Stimulated activated effector memory CD8-positive, alpha-beta T cell treated with anti-CD3 and anti-CD28 coated beads, Interleukin-12 subunit alpha, Interleukin-12 subunit beta, amount 100 ng/mL, for 72 hours (primary cell): ENCODE measurements around the gene SLCO4A1.
A peak's percentile ranks its signal among the peaks of the same experiment; 100 is the strongest.

ENCODE experiments used
- ATAC-seq: fragments of 150-1000 bp; cut with Tn5 transposase; 2 replicates; pipeline ENCODE4 v1.10.0; 2021
- DNase-seq, 2 donors: peaks; one replicate each; pipeline ENCODE4 v3.0.0; 2021 to 2022; ENCODE audit warnings: low spot score in 2 of 2
- H3K27ac Mint-ChIP-seq: one replicate; pipeline ENCODE4 v1.8.0; 2022; ENCODE audit warnings: mild to moderate bottlenecking, mixed read lengths
- H3K36me3 Mint-ChIP-seq: one replicate; pipeline ENCODE4 v1.8.0; 2022; ENCODE audit warnings: mild to moderate bottlenecking, mixed read lengths
- H3K4me1 Mint-ChIP-seq: one replicate; pipeline ENCODE4 v1.8.0; 2022; ENCODE audit warnings: mixed read lengths
- H3K4me3 Mint-ChIP-seq: one replicate; pipeline ENCODE4 v1.8.0; 2022; ENCODE audit warnings: mild to moderate bottlenecking, mixed read lengths
- H3K9me3 Mint-ChIP-seq: one replicate; pipeline ENCODE4 v1.8.0; 2022; ENCODE audit warnings: mixed read lengths

Gene SLCO4A1

DNA sequence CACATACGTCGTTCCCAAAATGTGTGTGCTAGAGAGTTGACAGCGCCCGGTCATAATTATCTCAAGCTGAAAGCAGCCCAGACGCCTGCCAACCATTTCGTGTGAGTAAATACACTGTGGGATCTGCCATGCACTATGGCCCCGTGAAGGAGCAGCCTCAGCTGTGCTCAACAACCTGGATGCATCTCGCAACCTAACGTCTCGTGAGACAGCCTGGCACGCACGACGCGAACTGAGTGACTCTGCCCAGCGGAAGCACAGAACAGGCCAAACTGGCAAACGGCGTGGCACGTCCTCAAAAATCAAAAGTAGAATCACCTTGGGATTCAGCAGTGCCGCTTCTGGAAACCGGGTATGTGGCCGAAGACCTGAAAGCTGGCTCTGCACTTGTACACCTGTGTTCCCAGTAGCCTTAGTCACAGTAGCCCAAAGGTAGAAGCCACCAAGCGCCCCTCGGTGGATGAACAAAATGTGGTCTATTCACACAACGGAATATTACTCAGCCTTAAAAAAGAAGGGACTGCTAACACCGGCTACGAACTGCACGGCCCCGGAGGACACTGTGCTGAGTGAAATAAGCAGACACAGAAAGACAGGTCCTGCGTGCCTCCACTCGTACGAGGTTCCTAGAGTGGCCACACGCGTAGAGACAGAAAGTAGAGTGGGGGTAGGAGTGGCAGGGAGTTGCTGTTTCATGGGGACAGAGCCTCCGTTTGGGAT, 27.2 kb upstream of the SLCO4A1 start:
- ATAC-seq, result no peak
- Mint-ChIP-seq H3K27ac (peak overlapping the region; percentile 13), H3K4me1 (peaks cover 34% of the 10 kb centered on the region), H3K9me3 (peaks cover 2% of the 10 kb centered on the region), H3K4me3 (no peak overlapping the region), H3K36me3 (peaks cover 5% of the 10 kb centered on the region)
- no peak for DNase-seq

GRCh38 chr20:62615750-62616251, 26.5 kb upstream of the SLCO4A1 start:
- peaks cover 5% of the 10 kb centered on the region for H3K36me3 Mint-ChIP-seq
- H3K27ac Mint-ChIP-seq, result peak overlapping the region; percentile 13
- H3K4me3 Mint-ChIP-seq, result no peak overlapping the region
- no peak for DNase-seq
- peaks cover 34% of the 10 kb centered on the region for H3K4me1 Mint-ChIP-seq
- no peak for ATAC-seq
- no peaks in the 10 kb centered on the region for H3K9me3 Mint-ChIP-seq

DNA sequence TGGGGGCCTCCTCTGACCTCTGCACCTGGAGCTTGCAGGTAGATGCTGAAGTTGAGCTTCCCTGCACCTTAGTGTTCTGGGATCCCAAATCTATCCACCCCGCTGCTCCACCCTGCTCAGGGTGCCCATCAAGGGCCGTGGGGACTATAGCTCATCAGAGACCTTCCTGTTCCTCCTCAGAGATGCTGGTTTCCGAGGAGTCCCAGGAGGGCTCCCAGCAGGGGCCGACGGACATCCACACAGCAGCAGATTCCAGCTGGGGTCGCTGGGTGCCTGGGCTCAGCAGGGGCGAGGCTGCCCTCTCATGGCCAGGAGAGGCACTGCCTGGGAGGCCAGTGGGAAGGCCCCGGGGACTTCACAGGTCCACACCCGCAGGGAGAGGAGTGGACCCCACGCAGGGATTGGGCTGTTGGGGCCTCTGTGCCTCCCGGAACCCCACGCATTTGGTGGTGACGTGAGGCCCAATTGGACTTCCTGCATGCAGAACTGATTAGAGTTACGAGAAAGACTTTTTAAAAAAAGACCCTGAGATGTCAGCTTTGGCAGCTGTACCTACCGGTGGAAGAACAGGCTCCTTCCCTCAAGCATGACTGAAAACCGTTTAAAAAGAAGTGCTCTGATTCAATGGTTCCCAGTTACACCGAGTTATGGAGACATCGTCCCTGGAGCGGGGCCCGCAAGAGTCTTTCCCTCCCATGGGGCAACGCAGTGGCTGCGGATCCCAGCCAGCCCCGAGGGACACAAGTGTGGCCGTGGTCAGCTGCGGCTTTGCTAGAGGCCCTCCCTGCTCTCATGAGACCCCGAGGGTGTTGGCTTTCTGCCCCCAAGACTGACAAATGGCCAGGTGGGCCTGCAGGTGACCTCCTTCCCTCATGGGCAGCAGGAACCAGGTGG, 25.3 kb upstream of the SLCO4A1 start:
- peak overlapping the region; percentile 96 for H3K27ac Mint-ChIP-seq
- H3K9me3 Mint-ChIP-seq, result no peaks in the 10 kb centered on the region
- H3K36me3 Mint-ChIP-seq, result peaks cover 8% of the 10 kb centered on the region
- peaks cover 38% of the 10 kb centered on the region for H3K4me1 Mint-ChIP-seq
- ATAC-seq (peak; percentile 75), DNase-seq (peak; percentile 77 to 91)
- H3K4me3 Mint-ChIP-seq, result peak overlapping the region; percentile 75

- ATAC-seq (peak; percentile 83), DNase-seq (peak; percentile 48 to 84)
- H3K4me3 Mint-ChIP-seq, result peak overlapping the region; percentile 75
- H3K27ac Mint-ChIP-seq, result peak overlapping the region; percentile 96
- peaks cover 47% of the 10 kb centered on the region for H3K4me1 Mint-ChIP-seq
- H3K9me3 Mint-ChIP-seq, result no peaks in the 10 kb centered on the region
- H3K36me3 Mint-ChIP-seq, result peaks cover 11% of the 10 kb centered on the region
These were observed 24.4 kb upstream of the SLCO4A1 start for GRCh38 chr20:62617711-62618483.

- Mint-ChIP-seq H3K4me1 (peaks cover 57% of the 10 kb centered on the region), H3K27ac (peak overlapping the region; percentile 96), H3K9me3 (no peaks in the 10 kb centered on the region), H3K4me3 (peak overlapping the region; percentile 75), H3K36me3 (peaks cover 20% of the 10 kb centered on the region)
- DNase-seq (peak; percentile 50 to 87), ATAC-seq (peak; percentile 81)
These were observed 23.4 kb upstream of the SLCO4A1 start for GRCh38 chr20:62618611-62619529.

GRCh38 chr20:62620625-62621024, 21.7 kb upstream of the SLCO4A1 start:
- DNase-seq, result no peak
- H3K27ac Mint-ChIP-seq, result peak overlapping the region; percentile 14
- peaks cover 22% of the 10 kb centered on the region for H3K36me3 Mint-ChIP-seq
- ATAC-seq, result no peak
- no peak overlapping the region for H3K4me3 Mint-ChIP-seq
- peaks cover 60% of the 10 kb centered on the region for H3K4me1 Mint-ChIP-seq
- no peaks in the 10 kb centered on the region for H3K9me3 Mint-ChIP-seq

- H3K36me3 Mint-ChIP-seq, result peaks cover 22% of the 10 kb centered on the region
- H3K27ac Mint-ChIP-seq, result peak overlapping the region; percentile 97
- H3K4me3 Mint-ChIP-seq, result peak overlapping the region; percentile 76
- peaks cover 55% of the 10 kb centered on the region for H3K4me1 Mint-ChIP-seq
- ATAC-seq, result no peak
- H3K9me3 Mint-ChIP-seq, result no peaks in the 10 kb centered on the region
- no peak for DNase-seq
These were observed 20.8 kb upstream of the SLCO4A1 start for GRCh38 chr20:62621251-62622110.

DNA sequence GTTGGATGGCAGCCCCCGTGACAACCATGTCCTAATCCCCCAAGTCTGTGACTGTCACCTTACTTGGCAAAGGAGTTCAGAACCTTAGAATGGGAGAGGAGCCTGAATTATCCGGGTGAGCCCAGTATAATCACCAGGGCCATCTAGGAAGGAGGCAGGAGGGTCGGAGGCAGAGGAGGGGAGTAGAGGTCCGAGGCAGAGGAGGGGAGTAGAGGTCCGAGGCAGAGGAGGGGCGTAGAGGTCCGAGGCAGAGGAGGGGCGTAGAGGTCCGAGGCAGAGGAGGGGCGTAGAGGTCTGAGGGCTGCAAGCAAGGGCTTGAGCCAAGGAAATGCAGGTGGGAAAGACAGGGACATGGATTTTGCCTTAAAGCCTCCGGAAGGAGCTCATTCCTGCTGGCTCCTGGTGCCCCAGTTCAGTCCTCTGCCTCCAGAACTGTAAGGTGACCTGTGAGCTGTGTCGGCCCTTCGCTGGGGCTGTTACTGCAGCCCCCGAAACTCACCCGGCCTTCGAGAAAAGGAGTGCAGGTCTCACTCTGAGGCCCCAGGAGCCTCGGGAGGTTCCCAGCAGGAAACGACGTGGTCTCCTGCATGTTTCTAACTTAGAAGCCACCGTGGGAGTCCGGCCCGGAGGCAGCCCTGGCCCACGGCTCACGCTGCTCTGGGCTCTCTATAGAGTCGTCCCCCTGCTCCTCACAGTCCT, 20.0 kb upstream of the SLCO4A1 start:
- Mint-ChIP-seq H3K9me3 (no peaks in the 10 kb centered on the region), H3K4me3 (peak overlapping the region; percentile 76), H3K27ac (peak overlapping the region; percentile 97), H3K36me3 (peaks cover 17% of the 10 kb centered on the region), H3K4me1 (peaks cover 48% of the 10 kb centered on the region)
- ATAC-seq (no peak), DNase-seq (no peak)

GRCh38 chr20:62622877-62623487, 19.3 kb upstream of the SLCO4A1 start:
- Mint-ChIP-seq H3K9me3 (no peaks in the 10 kb centered on the region), H3K4me3 (peak overlapping the region; percentile 76), H3K27ac (peak overlapping the region; percentile 97), H3K4me1 (peaks cover 42% of the 10 kb centered on the region), H3K36me3 (peaks cover 17% of the 10 kb centered on the region)
- ATAC-seq (no peak), DNase-seq (no peak)

DNA sequence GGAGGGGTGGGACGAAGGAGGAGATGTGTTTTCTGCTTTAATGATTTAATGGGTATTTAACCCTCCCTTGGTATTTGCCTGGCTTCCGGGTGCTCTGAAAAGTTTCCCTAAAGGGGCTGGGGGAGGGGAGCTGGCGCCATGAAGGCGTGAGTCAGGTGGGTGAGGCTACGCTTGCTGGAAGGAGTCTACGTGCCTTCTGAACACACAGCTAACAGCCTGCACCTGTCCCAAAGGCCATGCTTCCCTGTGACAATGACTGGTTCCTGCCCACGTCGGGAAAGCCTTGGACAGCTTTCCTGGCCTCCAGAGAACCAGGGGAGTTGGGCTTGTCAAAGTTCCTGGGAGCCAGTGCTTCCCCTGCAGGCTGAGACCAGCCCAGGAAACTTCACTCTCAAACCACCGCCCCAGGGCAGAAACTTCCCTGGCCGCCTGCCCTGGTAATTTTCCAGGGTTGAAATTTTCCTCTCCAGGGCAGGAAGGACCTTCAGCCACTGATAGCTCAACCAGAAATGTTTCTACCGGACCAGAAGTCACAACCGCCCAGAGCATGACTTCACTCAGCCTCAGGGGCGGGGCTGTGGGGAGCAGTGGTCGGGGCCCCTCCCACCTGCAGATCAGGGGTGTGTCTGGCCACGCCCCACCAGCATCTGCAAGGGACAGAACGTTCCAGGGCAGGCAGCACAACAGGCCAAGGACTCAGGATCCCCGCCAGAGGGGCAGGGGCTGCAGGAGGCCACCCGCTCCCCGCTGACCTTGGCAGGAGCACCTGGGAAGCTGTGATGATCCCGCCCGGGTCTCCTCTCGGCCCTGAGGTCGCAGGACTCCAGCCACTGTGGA, 18.6 kb upstream of the SLCO4A1 start:
- ATAC-seq (peak; percentile 89), DNase-seq (peak; percentile 66 to 89)
- Mint-ChIP-seq H3K27ac (peak overlapping the region; percentile 97), H3K4me3 (peak overlapping the region; percentile 76), H3K36me3 (peaks cover 17% of the 10 kb centered on the region), H3K4me1 (peaks cover 34% of the 10 kb centered on the region), H3K9me3 (no peaks in the 10 kb centered on the region)

DNA sequence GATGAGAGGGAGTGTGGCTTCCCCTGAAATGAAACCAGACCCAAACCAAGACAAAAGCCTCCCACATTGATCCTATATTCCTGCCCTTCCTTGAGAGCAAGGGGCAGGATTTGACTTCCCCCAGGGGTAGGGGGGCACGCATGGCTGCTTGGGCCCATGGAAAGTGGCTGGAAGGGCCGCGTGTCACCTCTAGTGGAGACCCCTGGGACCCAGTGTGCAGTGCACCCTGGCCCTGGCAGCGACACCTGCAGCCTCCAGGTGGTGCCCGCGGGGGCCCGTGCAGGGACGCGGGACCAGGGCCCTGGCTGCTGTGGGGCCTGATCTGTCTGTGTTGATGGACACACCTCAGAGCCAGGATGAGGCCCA, 18.0 kb upstream of the SLCO4A1 start:
- H3K4me1 Mint-ChIP-seq, result peaks cover 28% of the 10 kb centered on the region
- peak; percentile 3 for ATAC-seq

More for the DNA sequence above, 18.0 kb upstream of the SLCO4A1 start:
- peaks cover 17% of the 10 kb centered on the region for H3K36me3 Mint-ChIP-seq
- no peaks in the 10 kb centered on the region for H3K9me3 Mint-ChIP-seq
- peak overlapping the region; percentile 76 for H3K4me3 Mint-ChIP-seq
- peak overlapping the region; percentile 97 for H3K27ac Mint-ChIP-seq
- DNase-seq, result no peak
